Fibroblast of villous mesenchyme (primary cell): ENCODE results near the gene C22orf42. TPM values are rescaled to one million over a fixed set of nuclear protein-coding genes. Genes with fewer than 3 reads are reported as not detected.

Experiments used
- DNase-seq: peaks from one replicate; pipeline ENCODE4 v3.0.0-alpha.2; 2010; ENCODE audit warnings: low read depth
- H3K4me3 ChIP-seq: 2 replicates; pipeline ENCODE4 v1.5.1; 2011; ENCODE audit warnings: low read depth, mild to moderate bottlenecking, low read length
- CTCF ChIP-seq: IDR thresholded peaks from 2 replicates; pipeline ENCODE4 v1.5.1; 2012; ENCODE audit warnings: low read depth, mild to moderate bottlenecking, low read length; ENCODE audit not compliant: insufficient read depth
- total RNA-seq: library from RNA; depleted of rRNA; stranded (reverse); fragments of >200 nt; gene quantifications from 2 replicates; pipeline ENCODE4 v1.2.3, GENCODE V29; 2012

Gene C22orf42
- not detected in 2 replicates for total RNA-seq

GRCh38 chr22:32158712-32159533 lies at the start of gene C22orf42:
C22orf42 (minus strand) TSS chr22:32159303; CDS start chr22:32159215, 88 bp downstream.
- DNase-seq, result no peak
- TF ChIP-seq CTCF, result no peak
- no peak within 1 kb of the TSS for H3K4me3 ChIP-seq

- no peak for TF ChIP-seq CTCF
- no peak overlapping the region for H3K4me3 ChIP-seq
- no peak for DNase-seq
These were observed 49.6 kb upstream of the C22orf42 start for GRCh38 chr22:32208681-32209080.

- no peak for DNase-seq
- no peak for TF ChIP-seq CTCF
These were observed 48.9 kb upstream of the C22orf42 start for GRCh38 chr22:32207971-32208480.

GRCh38 chr22:32206774-32207758 lies 48.0 kb upstream of the C22orf42 start:
- no peak overlapping the region for H3K4me3 ChIP-seq
- TF ChIP-seq CTCF, result peak; percentile 51
- peak; percentile 5 for DNase-seq

More at GRCh38 chr22:32207971-32208480, 48.9 kb upstream of the C22orf42 start:
- no peak overlapping the region for H3K4me3 ChIP-seq

GRCh38 chr22:32205974-32206773 lies 47.1 kb upstream of the C22orf42 start:
- DNase-seq, result no peak
- TF ChIP-seq CTCF, result no peak
- H3K4me3 ChIP-seq, result no peak overlapping the region
